Stomach (tissue), 9 donors: ENCODE data around the gene DOCK4. TPM values are rescaled to one million over a fixed set of nuclear protein-coding genes. Genes with fewer than 3 reads are reported as not detected.

Experiments used
- DNase-seq, 2 donors: peaks; one replicate each; pipeline versions ENCODE4 v3.0.0 to v3.0.0-alpha.2; 2013 to 2019
- H3K27ac ChIP-seq, 5 donors: fragments of 200-600 bp in 4 of 5; sonication (generic) in 4 of 5; one replicate each; pipeline ENCODE4 v1.5.1; 2013 to 2019; ENCODE audit warnings: mild to moderate bottlenecking in 1 of 5, moderate library complexity in 1 of 5
- H3K27me3 ChIP-seq, 3 donors: fragments of 200-600 bp; sonication (generic); one replicate each; pipeline ENCODE4 v1.5.1; 2017 to 2019; ENCODE audit warnings: mixed run types in 1 of 3
- H3K36me3 ChIP-seq, 4 donors: fragments of 200-600 bp; sonication (generic); 1 replicate in 3 of 4; 2 replicates in 1 of 4; pipeline ENCODE4 v1.5.1; 2016 to 2019
- H3K4me1 ChIP-seq, 4 donors: fragments of 200-600 bp; sonication (generic); one replicate each; pipeline ENCODE4 v1.5.1; 2016 to 2019
- H3K4me3 ChIP-seq, 4 donors: fragments of 200-600 bp; sonication (generic) in 3 of 4; one replicate each; pipeline ENCODE4 v1.5.1; 2016 to 2019; ENCODE audit warnings: mild to moderate bottlenecking in 1 of 4
- H3K9me3 ChIP-seq, 4 donors: fragments of 200-600 bp; sonication (generic); one replicate each; pipeline ENCODE4 v1.5.1; 2016 to 2019
- CTCF ChIP-seq, 7 experiments: fragments of 450-650 bp in 4 of 7; fragments of 200-600 bp in 3 of 7; sonication (generic) in 3 of 7; IDR thresholded peaks; one replicate each; pipeline ENCODE4 v1.5.1; 2016 to 2019; ENCODE audit warnings: antibody characterized with exemption in 7 of 7, control low read depth in 2 of 7, mild to moderate bottlenecking in 1 of 7
- EP300 ChIP-seq: sonication (generic); formaldehyde crosslinking; IDR thresholded peaks from one replicate; pipeline ENCODE4 v1.6.1; 2017; ENCODE audit warnings: antibody characterized with exemption
- POLR2A ChIP-seq, 4 donors: fragments of 450-650 bp; IDR thresholded peaks; one replicate each; pipeline ENCODE4 v1.6.1; 2016; ENCODE audit warnings: antibody characterized with exemption in 4 of 4, control low read depth in 2 of 4, mild to moderate bottlenecking in 1 of 4, moderate library complexity in 1 of 4
- POLR2AphosphoS5 ChIP-seq, 3 donors: sonication (generic); formaldehyde crosslinking; IDR thresholded peaks; one replicate each; pipeline ENCODE4 v1.6.1; 2016; ENCODE audit warnings: antibody characterized with exemption in 3 of 3
- WGBS, 5 donors: extraction: QIAGEN DNeasy Blood & Tissue Kit in 3 of 5; methylation state at CpG; one replicate each; pipeline versions ENCODE4 v1.1.5 to v1.1.7; 2013 to 2018; 5-methylcytosine and 5-hydroxymethylcytosine counted together
- intact Hi-C: fragments of 100-400 bp; cut with DNase I; formaldehyde crosslinking; loops from one replicate; pipeline ENCODE4 v1.15.1; 2023; ENCODE audit warnings: low total_unique reads
- polyA plus RNA-seq, 3 donors: library from polyadenylated mRNA; stranded (reverse); fragments of 200-250 nt; gene quantifications; one replicate each; pipeline ENCODE4 v1.2.3, GENCODE V29; 2013
- total RNA-seq, 5 donors: library from RNA; depleted of rRNA; stranded (reverse); fragments of >200 nt; gene quantifications; one replicate each; pipeline versions ENCODE4 v1.1.0 to v1.2.3, GENCODE V29; 2014 to 2016
- donor health status: healthy with polysubstance abuse.
- donor health status: Bipolar disorder and iron deficiency.
- donor health status: healthy.

The DOCK4 gene
- total and polyA plus RNA-seq, 8 donors: 1.1 to 54.9 (median 16.4) TPM

DNA sequence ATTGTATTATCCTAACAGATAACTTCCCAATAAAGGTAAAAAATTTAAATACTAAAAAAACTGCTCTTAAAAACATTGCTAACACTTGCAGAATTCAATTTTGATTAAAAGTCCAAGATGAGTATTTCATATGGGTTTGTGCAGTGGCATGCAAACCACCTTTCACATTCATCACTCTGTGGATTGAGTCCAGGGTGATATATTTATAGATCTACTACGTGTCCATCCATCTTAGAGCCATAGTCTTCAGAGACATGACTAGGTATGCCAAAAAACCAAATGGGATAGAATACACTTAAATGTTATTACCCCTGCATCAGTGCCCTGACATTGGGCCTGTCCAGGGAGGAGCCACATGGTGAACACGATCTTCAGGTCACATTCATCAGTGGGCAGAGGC is 96.0 kb downstream of the DOCK4 start:
- H3K9me3 ChIP-seq: no peaks in the 10 kb centered on the region
- WGBS, 5 donors: 76 to 90% (median 87%) methylated on average over 2 of the region's 2 CpGs
- peaks cover 0 to 23% (median 4%) of the 10 kb centered on the region in 4 donors for H3K4me1 ChIP-seq
- no peak for DNase-seq
- H3K36me3 ChIP-seq: no peaks in the 10 kb centered on the region
- no peak overlapping the region for H3K4me3 ChIP-seq
- no peaks in the 10 kb centered on the region for H3K27me3 ChIP-seq
- intact Hi-C loops: no loop called here
- no peak for TF ChIP-seq POLR2A (IDR thresholded peaks at IDR 0.05)
- no peak overlapping the region for H3K27ac ChIP-seq

DNA sequence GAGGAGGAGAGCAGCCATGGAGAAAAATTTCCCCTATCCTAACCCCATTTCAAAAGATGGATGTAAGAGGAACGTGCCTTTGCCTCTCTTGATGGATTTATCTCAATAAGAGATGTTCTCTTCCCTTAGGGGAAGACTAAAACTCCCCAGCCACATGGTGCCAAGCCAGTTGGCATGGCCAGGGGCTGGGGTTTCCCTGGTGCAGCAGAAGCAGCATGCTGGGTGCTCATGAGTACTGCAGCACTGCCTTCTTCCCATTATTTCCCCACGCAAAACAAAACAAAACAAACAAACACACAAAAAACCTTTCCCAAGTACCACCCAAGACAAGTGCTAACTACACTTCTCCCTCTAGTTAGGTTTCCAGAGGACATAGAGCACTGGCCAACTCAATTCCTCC is 97.2 kb downstream of the DOCK4 start:
- intact Hi-C loops: no loop called here
- 55 to 87% (median 82%) methylated on average over 2 of the region's 2 CpGs for whole genome bisulfite sequencing, 5 donors
- Histone ChIP-seq H3K27ac (no peak overlapping the region), H3K27me3 (no peaks in the 10 kb centered on the region), H3K9me3 (no peaks in the 10 kb centered on the region), H3K4me1 (peaks cover 0 to 23% (median 4%) of the 10 kb centered on the region in 4 donors), H3K4me3 (no peak overlapping the region), H3K36me3 (no peaks in the 10 kb centered on the region)
- TF ChIP-seq EP300: no peak
- TF ChIP-seq CTCF (IDR thresholded peaks at IDR 0.05): no peak
- TF ChIP-seq POLR2A (IDR thresholded peaks at IDR 0.05): no peak
- no peak for TF ChIP-seq POLR2AphosphoS5 (IDR thresholded peaks at IDR 0.05)
- DNase-seq: no peak

GRCh38 chr7:112105584-112106530 is 100.3 kb downstream of the DOCK4 start:
- H3K27me3 ChIP-seq: no peaks in the 10 kb centered on the region
- H3K36me3 ChIP-seq: no peaks in the 10 kb centered on the region
- no peak for TF ChIP-seq EP300
- no peak for TF ChIP-seq POLR2A (IDR thresholded peaks at IDR 0.05)
- TF ChIP-seq POLR2AphosphoS5 (IDR thresholded peaks at IDR 0.05): no peak
- no peak for TF ChIP-seq CTCF (IDR thresholded peaks at IDR 0.05)
- intact Hi-C loops: no loop called here
- WGBS, 5 donors: 70 to 80% (median 73%) methylated on average over 8 of the region's 8 CpGs
- peaks cover 0 to 23% (median 7%) of the 10 kb centered on the region in 4 donors for H3K4me1 ChIP-seq
- no peak for DNase-seq
- no peak overlapping the region for H3K27ac ChIP-seq
- H3K9me3 ChIP-seq: no peaks in the 10 kb centered on the region
- H3K4me3 ChIP-seq: no peak overlapping the region

GRCh38 chr7:112104120-112104519 is 102.1 kb downstream of the DOCK4 start:
- TF ChIP-seq POLR2A (IDR thresholded peaks at IDR 0.05) (no peak), EP300 (no peak), CTCF (IDR thresholded peaks at IDR 0.05) (no peak), POLR2AphosphoS5 (IDR thresholded peaks at IDR 0.05) (no peak)
- intact Hi-C loops: no loop called here
- 87 to 95% (median 91%) methylated on average over 2 of the region's 2 CpGs for WGBS, 5 donors

GRCh38 chr7:112103246-112103645 is 103.0 kb downstream of the DOCK4 start:
- DNase-seq: no peak
- WGBS, 5 donors: 53 to 62% (median 60%) methylated on average over 2 of the region's 2 CpGs

More at GRCh38 chr7:112104120-112104519, 102.1 kb downstream of the DOCK4 start:
- Histone ChIP-seq H3K4me3 (no peak overlapping the region), H3K4me1 (peaks cover 0 to 20% (median 7%) of the 10 kb centered on the region in 4 donors), H3K9me3 (no peaks in the 10 kb centered on the region), H3K27ac (no peak overlapping the region), H3K27me3 (no peaks in the 10 kb centered on the region), H3K36me3 (no peaks in the 10 kb centered on the region)
- no peak for DNase-seq

More at GRCh38 chr7:112103246-112103645, 103.0 kb downstream of the DOCK4 start:
- H3K4me1 ChIP-seq: peaks cover 0 to 14% (median 6%) of the 10 kb centered on the region in 4 donors
- H3K4me3 ChIP-seq: no peak overlapping the region
- intact Hi-C loops: no loop called here
- no peaks in the 10 kb centered on the region for H3K27me3 ChIP-seq
- H3K36me3 ChIP-seq: no peaks in the 10 kb centered on the region
- no peak for TF ChIP-seq POLR2AphosphoS5 (IDR thresholded peaks at IDR 0.05)
- TF ChIP-seq EP300: no peak
- TF ChIP-seq CTCF (IDR thresholded peaks at IDR 0.05): no peak
- no peak for TF ChIP-seq POLR2A (IDR thresholded peaks at IDR 0.05)
- H3K27ac ChIP-seq: no peak overlapping the region
- no peaks in the 10 kb centered on the region for H3K9me3 ChIP-seq
